GM21723 (cell line): Measurements from ENCODE around the gene RD3L.
"Not testable (repeated sequence)": the region's sequence is repeated elsewhere in the genome, so short reads cannot be mapped to it uniquely, and the experiment has no call there.

Experiments used
- ATAC-seq: cut with Tn5 transposase; IDR thresholded peaks from one replicate; pipeline ENCODE4 v1.9.1; 2021; ENCODE audit warnings: mild to moderate bottlenecking, moderate library complexity; ENCODE audit not compliant: unreplicated experiment

Gene RD3L

DNA sequence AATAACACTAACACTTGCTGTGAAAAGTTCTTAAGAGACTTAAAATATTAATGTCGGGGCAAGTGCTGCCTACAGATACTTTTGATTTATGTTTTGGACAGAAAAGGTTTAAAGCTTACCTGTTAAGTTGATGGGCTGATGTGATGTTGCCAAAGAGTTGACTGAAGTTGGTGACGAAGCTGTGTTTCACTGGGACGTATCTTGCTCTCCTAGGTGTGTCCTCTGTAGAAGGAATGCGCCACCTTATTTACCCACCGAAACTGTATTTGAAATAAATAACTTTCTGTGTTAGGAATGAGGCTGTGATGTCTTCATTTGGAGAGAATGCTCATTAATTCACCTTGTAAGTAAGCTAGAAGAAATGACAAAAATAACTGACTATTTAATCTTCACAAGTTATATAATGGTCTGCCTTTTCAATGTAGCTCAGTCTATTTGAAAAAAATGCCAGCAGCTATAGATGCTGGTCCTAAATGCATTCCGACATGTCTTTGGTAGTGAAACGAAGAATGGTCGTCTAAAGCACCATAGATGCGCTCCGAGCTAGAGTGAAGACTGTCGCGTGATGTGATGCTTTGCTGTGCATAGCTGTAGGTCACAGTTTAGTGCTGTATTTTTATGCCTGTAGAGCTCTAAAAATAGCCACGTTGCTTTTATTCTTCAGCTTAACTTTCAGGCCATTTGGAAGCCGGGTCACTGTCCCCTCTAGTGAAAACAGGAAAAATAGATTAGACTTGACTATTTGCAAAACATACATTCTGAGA lies at the start of gene RD3L:
TSS of gene RD3L (minus strand) at position 557 of the 764 bp plus-strand sequence. CDS start 834 bp downstream, outside the sequence.
- ATAC-seq: no peak

- no peak for ATAC-seq
These were observed 47.6 kb upstream of the RD3L start for GRCh38 chr14:103989964-103990363.

DNA sequence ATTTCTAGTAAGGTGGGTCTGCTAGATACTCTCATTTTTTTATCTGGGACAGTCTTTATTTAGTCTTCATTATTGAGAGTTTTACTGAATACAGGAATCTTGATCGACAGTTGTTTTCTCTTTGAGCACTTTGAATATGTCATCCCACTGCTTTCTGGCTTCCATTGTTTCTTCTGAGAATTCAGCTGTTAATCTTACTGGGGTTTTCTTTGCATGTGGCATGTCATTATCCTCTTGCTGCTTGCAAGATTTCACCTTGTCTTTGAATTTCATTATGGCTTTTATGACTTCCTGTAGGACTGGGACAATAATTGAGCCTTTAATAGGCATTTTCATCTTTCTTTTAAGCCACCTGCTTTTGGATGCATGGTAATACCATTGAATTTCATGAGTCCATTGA lies 46.7 kb upstream of the RD3L start:
- no peak for ATAC-seq

- ATAC-seq: no peak
These were observed 41.9 kb upstream of the RD3L start for GRCh38 chr14:103984196-103984595.

DNA sequence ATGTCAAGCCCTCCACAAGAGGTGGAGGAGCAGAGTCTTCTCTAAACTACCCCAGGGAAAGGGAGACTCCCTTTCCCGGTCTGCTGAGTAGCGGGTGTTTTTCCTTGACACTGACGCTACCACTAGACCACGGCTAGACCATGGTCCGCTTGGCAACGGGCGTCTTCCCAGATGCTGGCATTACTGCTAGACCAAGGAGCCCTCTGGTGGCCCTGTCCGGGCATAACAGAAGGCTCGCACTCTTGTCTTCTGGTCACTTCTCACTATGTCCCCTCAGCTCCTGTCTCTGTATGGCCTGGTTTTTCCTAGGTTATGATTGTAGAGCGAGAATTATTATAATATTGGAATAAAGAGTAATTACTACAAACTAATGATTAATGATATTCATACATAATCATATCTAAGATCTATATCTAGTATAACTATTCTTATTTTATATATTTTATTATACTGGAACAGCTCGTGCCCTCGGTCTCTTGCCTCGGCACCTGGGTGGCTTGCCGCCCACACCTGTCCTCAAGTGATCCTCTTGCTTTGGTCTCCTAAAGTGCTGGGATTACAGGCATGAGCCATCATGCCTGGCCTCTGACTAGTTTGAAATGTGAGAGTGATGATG lies 38.4 kb upstream of the RD3L start:
- not testable (repeated sequence) for ATAC-seq

- ATAC-seq: no peak
These were observed 32.2 kb upstream of the RD3L start for GRCh38 chr14:103974575-103974974.

- no peak for ATAC-seq
These were observed 31.0 kb upstream of the RD3L start for GRCh38 chr14:103973354-103973753.

DNA sequence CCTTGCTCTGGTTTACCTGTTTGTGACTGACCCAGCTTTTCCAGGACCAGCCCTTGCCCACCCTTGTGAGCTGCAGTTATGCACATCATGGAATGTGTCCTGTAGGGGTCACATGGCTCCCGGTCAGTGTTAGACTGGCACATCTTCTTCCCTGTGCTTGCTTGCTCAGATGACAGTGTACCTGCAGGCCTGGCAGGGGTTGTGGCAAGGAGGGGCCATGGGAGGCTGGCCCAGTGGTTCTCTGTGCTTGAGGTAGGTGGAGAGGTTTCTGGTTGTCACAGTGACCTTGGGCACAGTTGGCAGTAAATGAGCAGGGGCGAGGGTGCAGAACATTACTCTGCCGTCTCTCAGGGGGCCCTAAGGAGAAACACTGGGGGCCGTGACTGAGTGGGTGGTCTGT lies 27.6 kb upstream of the RD3L start:
- ATAC-seq: no peak

DNA sequence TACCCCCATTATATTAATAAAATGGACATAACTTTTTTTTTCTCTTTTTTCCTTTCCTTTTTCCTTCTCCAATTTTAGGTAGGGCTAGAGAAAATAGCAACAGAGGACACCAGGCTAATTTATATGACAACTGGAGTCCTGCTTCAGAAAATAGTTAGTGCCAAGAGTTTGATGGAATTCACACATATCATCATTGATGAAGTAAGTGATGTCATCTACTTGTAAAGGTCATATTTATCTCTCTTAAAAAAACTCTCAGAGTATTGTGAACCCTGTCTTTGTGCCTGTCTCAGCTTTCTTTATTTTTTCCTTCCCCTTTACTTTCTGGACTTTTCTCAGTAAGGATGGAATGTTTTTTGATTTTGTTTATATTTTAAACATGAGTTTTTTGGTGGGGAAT lies 24.3 kb upstream of the RD3L start:
- ATAC-seq: no peak

GRCh38 chr14:103961928-103962578 lies 19.7 kb upstream of the RD3L start:
- ATAC-seq: no peak

GRCh38 chr14:103960457-103961055 lies 18.2 kb upstream of the RD3L start:
- ATAC-seq: no peak

DNA sequence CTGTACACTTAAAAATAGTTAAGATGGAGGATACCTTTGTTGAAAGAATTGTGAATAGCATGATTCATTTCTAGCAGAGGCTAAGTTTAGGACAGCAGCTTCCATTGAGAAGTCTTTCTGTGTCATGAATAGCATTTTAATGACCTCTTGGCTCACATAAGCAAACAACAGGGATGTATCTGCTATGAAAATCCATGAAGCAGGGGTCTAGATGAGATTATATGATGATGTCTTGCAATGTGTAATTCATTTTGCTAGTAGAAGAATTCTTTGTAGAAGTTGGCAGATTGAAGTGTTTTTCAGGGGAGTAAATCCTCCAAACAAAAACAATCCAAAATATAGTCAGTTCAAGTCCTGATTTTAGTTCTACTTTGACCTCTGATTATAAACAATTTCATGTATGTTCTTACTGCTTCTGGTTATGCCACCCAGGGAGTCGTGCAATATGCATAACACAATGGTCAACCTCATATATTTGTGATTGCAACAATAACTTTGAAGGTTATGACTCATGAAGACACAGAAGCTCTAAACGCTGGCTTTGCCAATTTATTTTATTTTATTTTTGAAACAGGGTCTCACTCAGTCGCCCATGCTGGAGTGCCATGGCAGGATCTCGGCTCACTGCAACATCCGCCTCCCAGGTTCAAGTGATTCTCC lies 6.9 kb upstream of the RD3L start:
- no peak for ATAC-seq

GRCh38 chr14:103948442-103948841 lies 6.1 kb upstream of the RD3L start:
- ATAC-seq: no peak

- no peak for ATAC-seq
These were observed 4.6 kb upstream of the RD3L start for GRCh38 chr14:103946975-103947374.

DNA sequence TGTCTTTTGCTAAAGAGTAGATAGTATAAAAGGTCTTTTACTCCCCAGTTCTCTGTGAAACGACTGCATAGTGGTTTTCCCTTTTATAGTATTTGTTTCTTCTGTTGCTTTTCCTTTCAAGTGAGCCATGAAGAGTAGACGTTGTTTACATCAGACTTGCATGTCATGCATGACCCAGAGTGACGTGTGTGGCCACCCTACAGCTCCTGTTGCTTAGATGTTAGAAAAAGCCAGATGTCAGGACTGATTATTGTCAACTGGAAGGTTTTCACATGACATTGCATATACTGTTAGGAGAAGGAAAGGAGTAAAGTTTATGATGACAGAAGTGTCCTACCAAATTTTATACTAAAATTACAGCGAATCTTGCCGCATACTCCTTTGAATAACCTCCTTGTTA lies 1.3 kb upstream of the RD3L start:
- ATAC-seq: no peak

DNA sequence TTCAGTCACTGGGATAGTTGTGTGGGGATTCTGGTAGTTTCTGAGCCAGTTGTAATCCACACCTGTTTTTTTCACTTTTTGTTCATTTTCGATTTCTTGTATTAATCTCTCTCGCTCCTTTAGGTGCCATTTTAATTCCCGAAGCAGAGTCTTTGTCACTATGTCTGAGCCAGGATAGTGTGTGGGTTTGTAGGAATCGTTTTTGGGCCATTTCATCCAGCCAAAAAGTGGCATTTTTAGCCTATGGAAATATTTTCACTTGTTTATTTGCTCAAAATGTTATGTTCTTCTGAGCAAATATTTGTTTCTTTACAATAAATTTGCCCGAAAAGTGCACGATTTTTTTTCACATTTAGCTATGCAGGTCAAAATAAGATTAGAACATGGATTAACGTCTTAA lies 867 bp downstream of the RD3L start:
- no peak for ATAC-seq

DNA sequence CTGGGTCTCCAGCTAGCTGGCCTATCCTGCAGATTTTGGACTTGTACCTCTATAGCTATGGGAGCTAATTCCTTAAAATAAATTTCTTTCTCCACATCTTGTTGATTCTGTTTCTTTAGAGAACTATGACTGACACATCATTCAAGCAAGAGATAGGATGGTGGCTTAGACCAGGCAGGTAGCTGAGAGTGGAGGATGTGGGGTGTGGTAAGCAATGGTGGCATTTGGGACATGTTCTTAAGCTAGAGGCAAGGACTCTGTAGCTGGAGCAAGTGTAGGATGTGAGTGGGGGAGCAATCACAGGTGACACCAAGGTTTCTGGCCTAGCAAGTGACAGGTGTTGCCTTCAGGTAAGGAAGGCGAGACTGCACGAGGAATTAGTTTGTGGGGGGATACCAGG lies 7.2 kb downstream of the RD3L start:
- ATAC-seq: no peak

GRCh38 chr14:103932791-103933490 lies 9.4 kb downstream of the RD3L start:
- ATAC-seq: no peak

- no peak for ATAC-seq
These were observed 10.9 kb downstream of the RD3L start for GRCh38 chr14:103931422-103931821.

- ATAC-seq: no peak
These were observed 12.2 kb downstream of the RD3L start for GRCh38 chr14:103930051-103930604.
